Stimulated activated CD4-positive, alpha-beta T cell treated with anti-CD3 and anti-CD28 coated beads, TNF-alpha, amount 100 ng/mL, for 1 hour (primary cell): ENCODE data around the gene CAPZB.
"Not testable (repeated sequence)": the region's sequence is repeated elsewhere in the genome, so short reads cannot be mapped to it uniquely, and the experiment has no call there.

Source experiments
- DNase-seq, 3 donors: peaks; one replicate each; pipeline ENCODE4 v3.0.0-alpha.2; 2020; ENCODE audit warnings: low read depth in 3 of 3, low spot score in 1 of 3

CAPZB gene

DNA sequence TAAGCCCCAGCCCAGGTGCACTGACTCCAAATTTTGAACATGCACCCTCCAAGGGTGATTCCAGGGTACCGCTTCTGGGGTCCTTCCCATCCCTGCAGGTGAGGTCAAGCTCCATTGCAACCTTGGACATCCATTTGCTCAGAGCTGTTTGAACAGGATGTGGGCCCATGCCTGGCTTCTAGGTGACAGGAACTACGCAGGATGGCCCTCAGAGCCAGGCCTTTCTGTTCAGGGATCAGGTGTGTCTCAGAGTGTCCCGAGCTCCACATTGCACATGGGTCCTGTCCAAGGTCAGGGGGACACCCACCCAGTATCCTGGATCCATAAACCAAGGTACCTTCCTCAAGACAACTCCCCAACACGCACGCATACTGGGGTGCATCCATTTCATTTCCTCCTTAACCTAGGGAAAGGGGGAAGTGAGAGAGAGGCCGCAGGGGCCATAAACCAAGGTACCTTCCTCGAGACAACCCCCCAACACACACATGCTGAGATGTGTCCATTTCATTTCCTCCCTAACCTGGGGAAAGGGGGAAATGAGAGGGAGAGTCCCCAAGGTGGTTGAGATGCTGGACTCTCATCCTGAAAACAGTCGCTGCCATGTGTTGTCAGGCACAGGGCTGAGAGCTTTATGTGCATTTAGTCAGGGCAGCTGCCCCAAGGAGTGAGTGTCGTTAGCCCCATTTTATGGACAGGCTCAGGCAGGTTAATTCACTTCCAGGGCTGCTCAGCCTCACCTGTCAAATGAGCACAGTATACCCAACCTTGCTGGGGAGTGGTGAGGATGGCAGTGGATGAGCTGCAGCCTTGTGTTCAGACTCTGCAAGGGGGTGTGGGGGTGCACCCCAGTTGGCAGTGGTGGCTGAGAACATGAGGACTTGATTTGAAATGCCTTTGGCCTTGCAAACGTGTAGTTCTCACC, 171.1 kb downstream of the CAPZB start:
- no peak for DNase-seq

DNA sequence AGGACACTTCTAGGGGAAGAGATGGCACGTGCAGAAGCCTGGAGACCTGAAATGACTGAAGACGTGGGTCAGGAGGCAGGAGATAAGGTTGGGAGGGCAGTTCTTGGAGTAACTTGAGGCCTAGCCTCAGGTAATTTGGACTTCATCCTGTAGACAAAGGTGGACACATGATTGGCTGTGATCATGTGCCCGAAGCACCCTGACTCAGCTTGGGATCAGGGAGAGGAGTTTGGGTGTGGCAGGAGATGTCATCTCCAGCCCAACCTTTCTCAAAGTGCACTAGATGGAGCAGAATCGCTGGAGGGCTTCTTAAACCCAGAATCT, 171.7 kb downstream of the CAPZB start:
- no peak for DNase-seq

DNA sequence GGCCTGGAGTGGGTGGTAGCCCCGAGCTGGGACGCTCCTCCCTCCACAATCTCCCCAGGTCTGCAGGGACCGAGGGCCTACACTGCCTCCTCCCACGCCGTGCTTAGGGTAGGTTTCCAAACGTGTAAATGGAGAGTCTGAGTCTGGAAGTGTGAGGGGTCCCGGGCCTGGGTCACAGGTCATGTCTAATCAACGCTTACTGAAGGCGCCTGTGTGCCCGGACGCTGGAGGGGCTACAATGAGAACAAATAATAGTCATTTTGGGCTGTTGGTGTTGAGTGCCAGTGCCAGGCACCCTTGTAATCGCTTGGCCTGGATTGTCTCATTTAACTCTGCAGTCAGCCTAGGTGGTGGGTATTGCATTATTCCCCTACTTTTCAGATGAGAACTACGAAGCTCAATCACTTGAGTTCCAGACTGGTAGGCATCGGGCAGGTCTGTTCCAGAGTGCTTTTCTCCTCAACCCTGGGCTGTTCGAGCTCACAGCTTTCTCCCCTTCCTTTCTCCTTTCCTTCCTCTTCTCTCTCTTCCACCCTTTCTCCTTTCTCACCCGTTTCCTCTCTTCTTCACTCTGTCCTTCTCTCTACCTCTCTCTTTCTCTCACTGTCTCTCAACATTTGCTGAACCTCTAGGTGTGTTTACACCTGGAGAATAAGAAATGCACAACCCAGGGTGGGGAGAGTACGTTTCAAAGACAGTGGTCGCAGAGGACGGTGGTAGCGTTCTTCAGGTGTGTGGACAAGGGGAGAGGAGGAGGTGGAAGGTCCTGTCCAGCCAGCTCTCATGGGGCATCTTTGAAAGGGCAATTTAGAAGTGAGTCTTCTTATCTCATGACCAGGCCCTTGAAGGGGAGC, 172.3 kb downstream of the CAPZB start:
- DNase-seq, result no peak

DNA sequence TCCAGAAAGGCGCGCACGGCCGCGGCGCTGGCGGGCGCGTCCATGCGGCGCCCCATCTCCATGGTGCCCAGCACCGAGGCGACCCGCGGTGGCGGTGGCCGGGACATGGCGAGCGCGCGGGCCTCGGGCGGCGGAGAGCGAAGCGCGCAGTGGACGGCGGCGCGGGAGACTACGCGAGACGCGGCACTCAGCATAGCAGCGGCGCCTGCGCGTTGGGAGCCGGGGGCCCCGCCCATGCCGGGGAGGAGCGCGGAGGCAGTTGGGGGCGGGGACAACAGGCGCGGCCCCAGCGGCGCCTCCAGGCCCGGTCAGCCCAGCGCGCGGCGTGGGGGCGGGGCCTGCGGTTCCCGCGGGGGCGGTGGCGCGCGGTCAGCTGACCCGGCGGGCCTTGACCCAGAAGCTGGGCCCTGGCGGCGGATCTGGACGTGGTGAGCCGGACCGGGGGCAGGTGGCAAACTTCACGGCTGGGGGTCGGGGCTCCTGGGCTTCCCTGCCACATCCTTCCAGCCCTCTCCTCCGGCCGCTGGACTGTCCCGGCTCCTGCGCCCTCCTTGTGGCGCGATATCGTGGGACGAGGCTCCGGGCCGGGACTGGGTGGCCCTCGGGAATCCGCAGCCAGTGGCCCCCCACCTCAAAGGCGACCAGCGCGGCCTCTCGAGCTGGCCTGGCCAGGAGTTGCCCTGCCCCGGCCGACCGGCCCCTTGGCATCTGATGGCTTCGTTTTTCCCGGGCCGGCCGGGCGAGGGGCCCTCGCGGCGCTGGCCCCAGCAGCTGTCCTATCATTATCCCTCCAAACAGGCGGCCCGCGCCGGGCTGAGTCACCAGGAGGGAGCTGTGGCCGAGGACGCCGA, 173.2 kb downstream of the CAPZB start, which contains the start of the genes AKR7A2 and SLC66A1:
TSS of gene AKR7A2 (minus strand) at position 214 of the 851 bp plus-strand sequence. CDS start at position 194, 20 bp downstream.
TSS of gene SLC66A1 (plus strand) at position 396 of the 851 bp plus-strand sequence. CDS start 5,352 bp downstream, outside the sequence.
- peak; percentile 79 to 88 (median 84) for DNase-seq

DNA sequence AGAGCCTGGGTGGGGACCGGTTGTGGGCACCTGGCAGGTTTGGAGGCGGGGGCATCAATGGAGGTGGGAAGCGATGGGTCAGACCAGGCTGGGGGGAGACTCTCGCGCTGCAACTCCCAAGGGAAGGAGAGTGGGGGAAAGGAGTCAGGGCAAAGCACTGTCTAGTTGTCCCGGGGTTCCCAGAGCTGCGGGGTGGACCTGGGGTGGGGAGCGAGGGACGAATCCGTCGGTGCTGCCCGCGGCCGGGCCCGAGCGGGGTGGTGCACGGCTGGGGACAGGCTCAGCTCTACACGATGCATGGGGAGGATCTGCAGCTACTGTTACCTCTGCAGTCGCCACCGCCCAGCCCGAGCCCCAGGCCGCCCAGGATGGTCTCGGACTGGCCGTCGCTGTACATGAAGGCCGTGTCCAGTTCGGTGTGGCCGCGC, 173.8 kb downstream of the CAPZB start:
- DNase-seq, result peak in 1 of 3 donors; percentile 10

DNA sequence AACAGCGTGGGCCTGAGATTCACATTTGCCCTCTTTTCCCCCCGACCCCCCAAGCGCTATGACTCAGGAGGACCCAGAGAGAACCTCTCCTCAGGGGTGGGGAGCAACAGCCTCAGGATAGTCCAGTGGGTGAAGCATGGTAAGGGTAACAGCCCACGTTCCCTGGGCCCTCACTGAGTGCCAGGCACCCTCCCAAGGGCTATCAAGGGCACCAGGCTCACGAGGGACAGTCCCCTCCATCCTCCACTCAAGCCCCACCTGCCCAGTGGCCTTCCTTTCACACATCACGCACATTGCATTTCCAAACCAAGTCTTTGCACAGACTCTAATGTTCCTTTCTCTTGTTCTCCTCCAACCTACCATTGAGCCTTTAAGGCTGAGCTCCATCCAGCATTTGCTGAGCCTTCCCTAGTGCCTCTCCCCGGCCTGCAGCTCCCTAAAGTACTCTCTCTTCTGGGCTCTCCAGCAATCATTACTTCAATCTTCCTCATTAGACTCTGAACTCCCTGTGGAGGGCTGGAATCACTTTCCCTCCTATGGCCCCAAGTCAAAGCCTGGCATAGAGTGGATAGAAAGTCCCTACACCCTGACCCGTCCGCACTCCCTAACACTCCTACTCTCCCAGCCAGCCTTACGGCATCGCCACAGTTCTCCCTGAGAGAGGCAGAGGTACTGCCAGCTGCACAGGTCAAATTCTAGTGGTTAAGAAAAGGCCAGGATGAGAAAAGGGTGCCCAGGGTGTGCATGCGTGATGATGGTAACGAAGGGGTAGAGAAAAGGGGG, 174.4 kb downstream of the CAPZB start:
- DNase-seq, result no peak

DNA sequence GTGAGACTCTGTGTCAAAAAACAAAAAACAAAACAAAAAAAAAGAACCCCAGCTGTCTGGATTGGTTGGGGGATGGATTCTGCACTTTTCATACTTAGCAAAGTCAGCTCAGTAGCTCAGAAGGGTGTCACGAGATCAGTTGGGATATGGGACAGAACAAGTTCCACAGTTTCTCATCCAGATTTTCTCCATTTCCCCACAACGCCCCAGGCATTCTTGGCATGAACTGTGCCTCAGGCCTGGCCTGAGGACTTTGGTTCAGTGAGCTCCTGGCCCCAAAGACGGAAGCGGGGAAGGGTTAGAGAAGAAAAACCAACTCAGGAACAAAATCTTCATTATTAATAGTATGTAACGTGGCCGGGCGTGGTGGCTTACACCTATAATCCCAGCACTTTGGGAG, 175.3 kb downstream of the CAPZB start:
- no peak for DNase-seq

DNA sequence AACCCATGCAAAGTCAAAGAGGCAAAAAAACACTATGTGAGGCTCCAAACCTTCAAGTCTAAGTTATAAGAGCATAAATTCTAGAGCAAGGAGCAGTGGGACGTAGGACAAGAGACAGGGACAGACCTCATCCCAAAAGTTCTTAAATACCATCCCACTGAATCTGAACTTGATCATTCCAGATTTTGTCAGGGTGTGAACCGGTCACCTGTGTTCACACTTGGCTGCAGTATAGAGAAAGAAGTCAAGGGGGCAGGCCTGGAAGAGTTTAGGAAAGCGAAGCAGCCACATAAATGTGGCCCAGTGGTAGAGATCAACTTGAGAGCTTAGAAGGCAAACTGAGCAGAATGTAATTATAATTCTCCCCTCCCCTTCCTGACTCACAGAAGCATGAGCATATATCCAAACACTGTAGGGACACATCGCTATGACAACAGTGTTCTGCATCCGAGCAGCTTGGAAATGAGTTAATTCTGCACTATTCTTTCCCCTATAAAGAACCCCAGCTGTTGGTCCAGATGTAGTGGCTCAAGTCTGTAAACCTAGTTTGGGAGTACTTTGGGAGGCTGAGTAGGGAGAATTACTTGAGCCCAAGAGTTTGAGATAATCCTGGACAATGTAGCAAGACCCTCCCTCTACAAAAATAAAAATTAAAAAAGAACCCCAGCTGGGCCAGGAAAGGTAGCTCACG, 176.1 kb downstream of the CAPZB start:
- DNase-seq, result no peak

DNA sequence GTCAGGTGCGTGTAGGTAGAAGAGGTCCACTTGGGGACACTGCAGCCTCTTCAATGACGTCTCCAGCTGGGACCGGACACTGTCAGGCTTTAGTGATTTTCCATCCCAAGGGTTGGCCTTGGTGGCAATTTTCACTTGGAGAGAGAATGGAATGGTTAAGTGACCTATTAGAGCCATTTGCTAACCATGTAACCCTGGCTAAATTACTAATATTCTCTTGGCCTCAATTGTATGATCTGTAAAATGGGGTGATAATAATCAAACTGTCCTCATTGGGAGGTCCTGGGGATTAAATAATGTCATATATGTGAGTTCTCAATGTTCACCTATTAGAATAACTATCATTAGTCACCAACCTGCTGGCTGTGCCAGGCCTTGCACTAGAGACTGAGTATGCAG, 176.8 kb downstream of the CAPZB start:
- no peak for DNase-seq

DNA sequence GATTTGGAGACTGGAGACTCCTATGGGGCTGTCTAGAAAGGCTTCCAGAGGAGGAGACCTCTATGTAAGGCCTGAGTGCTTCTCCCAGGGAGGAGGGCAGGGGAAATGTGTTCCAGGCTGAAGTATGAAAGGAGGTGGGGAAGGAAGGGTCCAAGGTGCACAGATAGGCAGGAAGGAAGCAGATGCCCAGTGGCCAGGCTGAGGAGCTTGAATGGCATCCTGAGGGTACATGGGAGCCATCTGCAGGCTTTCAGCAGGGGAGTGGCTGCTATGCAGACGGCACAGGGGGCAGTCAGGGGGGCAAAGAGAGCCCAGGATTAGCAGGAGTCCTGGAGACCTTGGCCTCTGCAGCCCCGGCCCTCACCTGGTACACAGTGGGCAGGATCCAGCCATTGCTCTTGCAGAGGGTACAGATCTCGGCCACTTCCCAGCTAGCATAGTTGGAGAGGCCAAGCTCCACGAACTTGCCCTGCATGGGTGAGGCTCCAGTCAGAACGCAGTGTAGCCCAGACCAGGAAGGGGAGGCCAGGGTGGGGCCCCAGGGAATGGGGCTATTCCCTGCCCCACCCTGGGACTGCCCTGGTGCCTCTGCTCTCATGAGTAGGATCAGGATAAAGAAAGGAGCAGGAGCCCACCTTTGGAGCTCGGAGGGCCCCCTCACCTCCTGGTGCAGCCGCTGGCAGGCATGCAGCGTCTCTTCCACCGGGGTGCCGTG, 177.4 kb downstream of the CAPZB start:
- no peak for DNase-seq

DNA sequence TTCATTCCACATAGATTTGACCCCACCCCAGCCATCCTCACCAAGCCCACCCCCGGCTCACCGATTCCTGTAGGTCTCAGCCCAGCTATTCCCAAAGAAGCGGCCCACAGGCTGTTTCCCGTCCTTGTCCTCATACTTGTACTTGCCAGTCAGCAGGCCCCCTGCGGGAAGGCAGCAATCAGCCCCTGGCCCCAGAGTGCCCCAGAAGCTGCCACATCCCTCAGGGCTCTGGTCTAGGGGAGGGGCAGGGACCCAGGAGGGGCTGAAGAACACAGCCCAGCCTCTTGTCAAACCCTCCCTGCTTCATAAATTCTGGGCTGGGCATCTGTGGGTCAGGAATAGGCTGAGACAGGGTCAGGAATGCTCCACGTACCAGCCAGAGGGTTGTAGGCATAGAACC, 178.4 kb downstream of the CAPZB start:
- DNase-seq, result no peak

DNA sequence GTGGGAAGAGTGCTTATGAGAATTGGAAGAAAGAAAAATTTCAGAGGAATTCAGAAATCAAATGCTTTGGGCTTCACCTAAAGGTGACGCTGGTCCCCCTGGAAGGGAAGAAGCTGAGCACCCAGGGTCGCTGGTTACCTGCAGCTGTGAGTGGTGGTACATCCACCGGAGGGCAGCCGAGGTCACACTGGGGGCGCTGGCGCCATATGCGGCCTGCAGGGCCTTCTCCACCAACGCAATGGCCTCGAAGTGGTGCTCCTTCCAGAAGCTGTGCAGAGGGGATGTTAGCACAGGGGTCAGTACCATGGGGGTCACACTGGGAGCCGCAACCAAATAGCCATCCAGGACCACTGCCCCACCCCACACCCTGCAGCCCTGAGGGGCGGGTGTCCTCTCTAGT, 179.5 kb downstream of the CAPZB start:
- DNase-seq, result no peak

DNA sequence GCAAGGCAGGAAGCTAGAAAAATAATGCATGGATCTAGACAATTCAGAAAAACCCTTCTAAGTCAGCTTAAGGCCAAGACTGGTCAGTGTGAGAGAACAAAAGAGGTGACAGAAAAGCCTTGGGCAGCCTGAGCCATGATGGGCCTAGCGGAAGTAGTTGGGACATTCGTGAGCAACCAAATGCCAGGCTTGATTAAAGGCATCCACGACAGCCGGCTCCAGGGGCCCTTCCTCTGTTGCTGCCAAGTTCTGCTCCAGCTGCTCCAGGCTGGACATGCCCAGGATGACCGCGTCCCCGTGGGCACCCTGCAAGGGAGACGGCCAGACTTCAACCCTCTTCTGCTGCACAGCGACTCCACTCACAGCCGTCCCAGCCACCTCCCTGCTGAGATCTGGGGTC, 181.3 kb downstream of the CAPZB start:
- DNase-seq, result not testable (repeated sequence)

DNA sequence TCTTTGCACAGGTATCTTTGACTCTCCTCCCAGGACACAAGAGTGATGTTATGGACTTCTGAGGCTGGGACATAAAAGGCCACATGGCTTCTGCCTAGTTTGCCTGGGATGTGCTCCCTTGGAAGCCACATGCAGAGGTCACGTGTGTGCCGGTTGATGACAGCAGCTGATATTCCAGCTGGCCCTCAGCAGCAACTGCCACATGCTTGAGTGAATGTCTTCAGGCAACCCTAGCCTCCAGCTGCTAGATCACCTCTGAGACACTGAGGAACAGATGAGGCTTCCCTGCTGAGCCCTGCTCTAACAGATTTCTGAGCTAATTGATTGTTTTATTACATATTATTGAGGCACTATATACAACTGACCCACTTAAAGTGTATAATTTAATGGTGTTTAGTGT, 185.1 kb downstream of the CAPZB start:
- DNase-seq, result no peak

DNA sequence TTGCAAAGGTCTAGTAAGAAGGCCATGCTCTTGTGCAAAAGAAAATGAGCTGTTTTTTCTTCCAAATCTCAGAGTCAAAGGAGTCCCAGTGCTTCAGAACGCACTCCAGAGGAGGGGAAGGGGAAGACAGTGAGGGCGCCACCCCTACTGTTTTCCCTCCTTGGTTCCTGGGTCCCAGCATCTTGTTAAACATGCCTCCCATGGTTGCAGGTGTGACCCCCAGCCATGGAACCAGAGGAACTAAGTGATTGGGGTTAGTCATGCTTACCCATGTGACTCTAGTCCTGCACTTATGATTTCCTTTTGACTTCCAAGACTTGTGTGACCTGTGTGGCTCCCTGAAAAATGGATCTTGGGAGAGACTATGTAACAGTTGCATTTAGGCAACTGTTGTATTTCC, 190.7 kb downstream of the CAPZB start:
- DNase-seq, result no peak

DNA sequence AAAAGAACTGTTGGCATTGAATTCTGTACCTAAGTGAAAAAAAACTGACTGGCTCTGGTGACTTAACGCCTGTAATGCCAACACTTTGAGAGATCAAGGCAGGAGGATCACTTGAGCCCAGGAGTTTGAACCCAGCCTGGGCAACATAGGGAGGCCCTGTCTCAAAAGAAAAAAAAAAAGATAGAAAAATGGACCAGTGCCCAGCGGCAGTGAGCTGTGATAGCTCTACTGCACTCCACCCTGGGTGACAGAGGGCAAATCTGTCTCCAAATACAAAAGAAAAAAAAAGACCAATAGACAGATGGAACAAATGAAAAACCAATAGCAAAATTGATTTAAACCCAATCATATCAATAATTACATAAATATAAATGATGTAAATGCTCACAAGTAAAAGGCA, 196.1 kb downstream of the CAPZB start:
- DNase-seq, result no peak
